Measurements from ENCODE around the gene CSF2.

CSF2 gene

DNA sequence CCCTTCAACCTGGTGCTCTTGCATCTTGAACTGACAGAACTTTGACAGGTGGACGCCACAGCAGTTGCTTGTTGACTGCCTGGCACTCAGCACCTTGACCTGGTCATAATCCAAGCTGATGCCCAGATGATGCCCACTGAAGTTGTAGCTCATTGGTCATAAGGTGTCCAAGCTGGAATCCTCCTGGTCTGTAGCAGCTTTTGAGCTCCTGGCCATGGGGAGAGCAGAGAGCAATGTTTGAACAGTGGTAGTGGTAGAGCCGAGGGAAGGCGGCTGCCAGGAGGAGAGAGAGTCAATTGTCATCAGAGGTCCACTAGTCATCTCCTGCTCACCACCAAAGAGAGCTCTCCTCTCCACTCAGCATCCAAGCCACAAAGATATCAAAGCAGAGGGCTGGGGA is 23.3 kb downstream of the CSF2 start:
- no peak overlapping the region for H3K27ac ChIP-seq (replicated peaks)
- H3K4me3 ChIP-seq (replicated peaks; ENCODE audit: insufficient read depth, low read length) = no peak overlapping the region
- no peaks in the 10 kb centered on the region for H3K27me3 ChIP-seq (ENCODE audit: insufficient read depth, poor library complexity, severe bottlenecking)
- TF ChIP-seq GABPA (IDR thresholded peaks at IDR 0.05; ENCODE audit: low read depth) (no peak), SPI1 (IDR thresholded peaks at IDR 0.05; ENCODE audit: borderline replicate concordance, low read depth) (no peak), POLR2AphosphoS5 (IDR thresholded peaks at IDR 0.05; ENCODE audit: low read depth) (no peak)
- TF ChIP-seq, protein P1, sequence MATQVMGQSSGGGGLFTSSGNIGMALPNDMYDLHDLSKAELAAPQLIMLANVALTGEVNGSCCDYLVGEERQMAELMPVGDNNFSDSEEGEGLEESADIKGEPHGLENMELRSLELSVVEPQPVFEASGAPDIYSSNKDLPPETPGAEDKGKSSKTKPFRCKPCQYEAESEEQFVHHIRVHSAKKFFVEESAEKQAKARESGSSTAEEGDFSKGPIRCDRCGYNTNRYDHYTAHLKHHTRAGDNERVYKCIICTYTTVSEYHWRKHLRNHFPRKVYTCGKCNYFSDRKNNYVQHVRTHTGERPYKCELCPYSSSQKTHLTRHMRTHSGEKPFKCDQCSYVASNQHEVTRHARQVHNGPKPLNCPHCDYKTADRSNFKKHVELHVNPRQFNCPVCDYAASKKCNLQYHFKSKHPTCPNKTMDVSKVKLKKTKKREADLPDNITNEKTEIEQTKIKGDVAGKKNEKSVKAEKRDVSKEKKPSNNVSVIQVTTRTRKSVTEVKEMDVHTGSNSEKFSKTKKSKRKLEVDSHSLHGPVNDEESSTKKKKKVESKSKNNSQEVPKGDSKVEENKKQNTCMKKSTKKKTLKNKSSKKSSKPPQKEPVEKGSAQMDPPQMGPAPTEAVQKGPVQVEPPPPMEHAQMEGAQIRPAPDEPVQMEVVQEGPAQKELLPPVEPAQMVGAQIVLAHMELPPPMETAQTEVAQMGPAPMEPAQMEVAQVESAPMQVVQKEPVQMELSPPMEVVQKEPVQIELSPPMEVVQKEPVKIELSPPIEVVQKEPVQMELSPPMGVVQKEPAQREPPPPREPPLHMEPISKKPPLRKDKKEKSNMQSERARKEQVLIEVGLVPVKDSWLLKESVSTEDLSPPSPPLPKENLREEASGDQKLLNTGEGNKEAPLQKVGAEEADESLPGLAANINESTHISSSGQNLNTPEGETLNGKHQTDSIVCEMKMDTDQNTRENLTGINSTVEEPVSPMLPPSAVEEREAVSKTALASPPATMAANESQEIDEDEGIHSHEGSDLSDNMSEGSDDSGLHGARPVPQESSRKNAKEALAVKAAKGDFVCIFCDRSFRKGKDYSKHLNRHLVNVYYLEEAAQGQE (IDR thresholded peaks at IDR 0.05; ENCODE audit: insufficient replicate concordance, low read depth) = no peak
- TF ChIP-seq, protein P2, sequence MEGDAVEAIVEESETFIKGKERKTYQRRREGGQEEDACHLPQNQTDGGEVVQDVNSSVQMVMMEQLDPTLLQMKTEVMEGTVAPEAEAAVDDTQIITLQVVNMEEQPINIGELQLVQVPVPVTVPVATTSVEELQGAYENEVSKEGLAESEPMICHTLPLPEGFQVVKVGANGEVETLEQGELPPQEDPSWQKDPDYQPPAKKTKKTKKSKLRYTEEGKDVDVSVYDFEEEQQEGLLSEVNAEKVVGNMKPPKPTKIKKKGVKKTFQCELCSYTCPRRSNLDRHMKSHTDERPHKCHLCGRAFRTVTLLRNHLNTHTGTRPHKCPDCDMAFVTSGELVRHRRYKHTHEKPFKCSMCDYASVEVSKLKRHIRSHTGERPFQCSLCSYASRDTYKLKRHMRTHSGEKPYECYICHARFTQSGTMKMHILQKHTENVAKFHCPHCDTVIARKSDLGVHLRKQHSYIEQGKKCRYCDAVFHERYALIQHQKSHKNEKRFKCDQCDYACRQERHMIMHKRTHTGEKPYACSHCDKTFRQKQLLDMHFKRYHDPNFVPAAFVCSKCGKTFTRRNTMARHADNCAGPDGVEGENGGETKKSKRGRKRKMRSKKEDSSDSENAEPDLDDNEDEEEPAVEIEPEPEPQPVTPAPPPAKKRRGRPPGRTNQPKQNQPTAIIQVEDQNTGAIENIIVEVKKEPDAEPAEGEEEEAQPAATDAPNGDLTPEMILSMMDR (IDR thresholded peaks at IDR 0.05; ENCODE audit: insufficient read depth, low read length) = no peak
- DNase-seq (ENCODE audit: low read depth in 1 of 2, low spot score in 1 of 2) = no peak

DNA sequence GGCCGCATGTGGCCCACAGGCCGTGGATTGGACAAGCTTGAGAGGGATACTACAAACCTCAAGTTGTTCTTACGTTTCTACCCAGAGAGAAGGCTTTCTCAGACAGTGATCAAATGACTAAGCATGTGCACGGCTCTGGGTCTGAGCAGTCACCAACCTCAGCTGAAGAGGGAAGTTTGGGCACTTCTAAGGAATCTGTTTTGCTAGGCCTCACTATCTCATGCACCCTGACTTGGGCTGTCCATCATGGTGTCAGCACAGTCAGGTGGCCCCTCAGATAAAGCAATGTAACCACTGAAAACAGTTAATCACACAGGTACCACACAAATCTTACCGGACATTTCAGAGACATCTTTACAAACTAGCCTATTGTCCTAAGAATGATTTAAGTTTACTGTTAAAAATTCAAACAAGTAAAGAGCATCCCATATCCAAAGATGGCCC is 24.6 kb downstream of the CSF2 start:
- no peak overlapping the region for H3K4me3 ChIP-seq (replicated peaks; ENCODE audit: insufficient read depth, low read length)
- H3K27ac ChIP-seq (replicated peaks) = no peak overlapping the region
- TF ChIP-seq GABPA (IDR thresholded peaks at IDR 0.05; ENCODE audit: low read depth) (no peak), SPI1 (IDR thresholded peaks at IDR 0.05; ENCODE audit: borderline replicate concordance, low read depth) (no peak), POLR2AphosphoS5 (IDR thresholded peaks at IDR 0.05; ENCODE audit: low read depth) (no peak)
- TF ChIP-seq, protein P2 (IDR thresholded peaks at IDR 0.05; ENCODE audit: insufficient read depth, low read length) = no peak
- TF ChIP-seq, protein P1 (IDR thresholded peaks at IDR 0.05; ENCODE audit: insufficient replicate concordance, low read depth) = no peak
- H3K27me3 ChIP-seq (ENCODE audit: insufficient read depth, poor library complexity, severe bottlenecking) = no peaks in the 10 kb centered on the region
- DNase-seq (ENCODE audit: low read depth in 1 of 2, low spot score in 1 of 2) = no peak

DNA sequence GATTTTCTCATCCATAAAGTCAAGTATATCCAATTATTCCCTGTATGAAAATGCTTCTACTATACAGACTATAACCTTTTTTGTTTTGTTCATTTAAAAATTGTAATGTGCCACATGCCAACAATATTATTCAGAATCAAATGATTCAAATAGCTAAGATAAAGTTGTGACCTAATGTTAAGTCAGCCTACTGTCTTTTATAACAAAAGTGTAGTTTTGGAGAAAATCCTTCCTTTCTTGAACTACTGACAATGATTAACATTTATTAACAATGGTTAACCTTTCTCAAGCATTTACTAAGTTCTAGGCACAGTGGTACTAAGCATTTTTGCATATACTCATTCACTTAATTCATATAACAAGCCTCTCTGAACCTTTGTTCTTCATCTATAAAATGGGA is 25.0 kb downstream of the CSF2 start:
- H3K27ac ChIP-seq (replicated peaks) = no peak overlapping the region

More for the DNA sequence above, 25.0 kb downstream of the CSF2 start:
- no peak for DNase-seq (ENCODE audit: low read depth in 1 of 2, low spot score in 1 of 2)
- Histone ChIP-seq H3K4me3 (replicated peaks; ENCODE audit: insufficient read depth, low read length) (no peak overlapping the region), H3K27me3 (ENCODE audit: insufficient read depth, poor library complexity, severe bottlenecking) (no peaks in the 10 kb centered on the region)
- TF ChIP-seq, protein P2 (IDR thresholded peaks at IDR 0.05; ENCODE audit: insufficient read depth, low read length) = no peak
- no peak for TF ChIP-seq GABPA (IDR thresholded peaks at IDR 0.05; ENCODE audit: low read depth)
- TF ChIP-seq POLR2AphosphoS5 (IDR thresholded peaks at IDR 0.05; ENCODE audit: low read depth) = no peak
- TF ChIP-seq, protein P1 (IDR thresholded peaks at IDR 0.05; ENCODE audit: insufficient replicate concordance, low read depth) = no peak
- no peak for TF ChIP-seq SPI1 (IDR thresholded peaks at IDR 0.05; ENCODE audit: borderline replicate concordance, low read depth)

All from HL-60 (cell line).